Right lobe of liver (tissue), 6 donors: ENCODE measurements around the gene CTCFL. TPM values are rescaled to one million over a fixed set of nuclear protein-coding genes. Genes with fewer than 3 reads are reported as not detected.

Experiments used
- ATAC-seq, 4 donors: fragments of 200-7000 bp; cut with Tn5 transposase; one replicate each; pipeline ENCODE4 v1.9.1; 2020; ENCODE audit warnings: mild to moderate bottlenecking in 4 of 4, moderate library complexity in 4 of 4
- DNase-seq, 3 donors: peaks; one replicate each; pipeline ENCODE4 v3.0.0-alpha.2; 2020
- H3K27ac ChIP-seq, 3 donors: fragments of 200-600 bp; one replicate each; pipeline ENCODE4 v1.8.0; 2022
- H3K27me3 ChIP-seq, 2 donors: fragments of 200-600 bp; one replicate each; pipeline ENCODE4 v1.8.0; 2022
- H3K36me3 ChIP-seq, 4 donors: fragments of 200-600 bp; sonication (generic) in 1 of 4; one replicate each; pipeline versions ENCODE4 v1.5.1 to v1.8.0; 2017 to 2022; ENCODE audit warnings: control low read depth in 1 of 4
- H3K4me1 ChIP-seq, 4 donors: fragments of 200-600 bp; sonication (generic) in 1 of 4; one replicate each; pipeline versions ENCODE4 v1.5.1 to v1.8.0; 2017 to 2022; ENCODE audit warnings: control low read depth in 1 of 4
- H3K4me3 ChIP-seq, 3 donors: fragments of 200-600 bp; one replicate each; pipeline ENCODE4 v1.8.0; 2022
- H3K9me3 ChIP-seq, 4 donors: fragments of 200-600 bp; sonication (generic) in 1 of 4; one replicate each; pipeline versions ENCODE4 v1.5.1 to v1.8.0; 2017 to 2022; ENCODE audit warnings: control low read depth in 1 of 4
- CTCF ChIP-seq, 4 donors: fragments of 200-600 bp in 3 of 4; fragments of 450-650 bp in 1 of 4; IDR thresholded peaks; one replicate each; pipeline versions ENCODE4 v1.5.1 to v1.8.0; 2016 to 2022; ENCODE audit warnings: antibody characterized with exemption in 4 of 4, mild to moderate bottlenecking in 2 of 4
- POLR2A ChIP-seq: fragments of 450-650 bp; IDR thresholded peaks from one replicate; pipeline ENCODE4 v1.6.1; 2017; ENCODE audit warnings: antibody characterized with exemption, mild to moderate bottlenecking
- WGBS: methylation state at CpG from one replicate; pipeline ENCODE4 v1.1.6; 2018; ENCODE audit warnings: low coverage, low lambda C conversion rate; ENCODE audit not compliant: insufficient coverage; ENCODE audit errors: missing lambda C conversion rate; 5-methylcytosine and 5-hydroxymethylcytosine counted together
- intact Hi-C, 2 donors: fragments of 100-400 bp; cut with DNase I; formaldehyde crosslinking; loops; one replicate each; pipeline versions ENCODE4 v1.11.2 to v1.14.1; 2022
- total RNA-seq, 6 experiments: library from RNA; depleted of rRNA in 2 of 6; stranded (reverse); fragments of >200 nt in 2 of 6; fragmentation: NEBNext Ultra II Directional in 3 of 6; extraction: Animal tissue kit (Norgen Biotek cat#: 25700) in 3 of 6; gene quantifications; one replicate each; pipeline versions ENCODE4 v1.1.0 to v1.2.4, GENCODE V29; 2016 to 2023
- donor health status: DM: no; HTN: yes; CAD: no.
- donor health status: DM: no; HTN: no; CAD: no.
- donor health status: DM: no; HTN: no; CAD: no.
- donor health status: DM: no; HTN: yes; CAD: no.
- donor health status: DM: no; HTN: yes; CAD: no.

The CTCFL gene
- total RNA-seq, 6 experiments from 2014 or later: 0.09 to 0.50 (median 0.33) TPM; not detected in 2

GRCh38 chr20:57523782-57524181 is 1.2 kb downstream of the CTCFL start:
- Histone ChIP-seq H3K27me3 (no peaks in the 10 kb centered on the region), H3K4me3 (no peak overlapping the region), H3K27ac (no peak overlapping the region), H3K36me3 (no peaks in the 10 kb centered on the region), H3K9me3 (no peaks in the 10 kb centered on the region), H3K4me1 (peaks cover 0 to 18% (median 1%) of the 10 kb centered on the region in 4 donors)
- ATAC-seq (no peak), DNase-seq (no peak)
- no peak for TF ChIP-seq CTCF (IDR thresholded peaks at IDR 0.05)
- TF ChIP-seq POLR2A: no peak
- WGBS: 89% methylated on average over 9 of the region's 11 CpGs
- intact Hi-C loops: loop anchor here in 1 of 2 donors (10.0 kb wide), 1 partner anchor 681 kb away; no protein-coding TSS in a partner anchor

GRCh38 chr20:57522380-57523140 is 2.4 kb downstream of the CTCFL start:
- H3K4me3 ChIP-seq: no peak overlapping the region
- H3K27ac ChIP-seq: no peak overlapping the region
- no peak for DNase-seq
- H3K4me1 ChIP-seq: peaks cover 0 to 8% (median 0%) of the 10 kb centered on the region in 4 donors
- intact Hi-C loops: loop anchor here in 1 of 2 donors (10.0 kb wide), 1 partner anchor 682 kb away; no protein-coding TSS in a partner anchor
- no peak for ATAC-seq
- no peaks in the 10 kb centered on the region for H3K9me3 ChIP-seq
- H3K27me3 ChIP-seq: no peaks in the 10 kb centered on the region
- TF ChIP-seq POLR2A (no peak), CTCF (IDR thresholded peaks at IDR 0.05) (no peak)
- WGBS: 68% methylated on average over 5 of the region's 5 CpGs
- H3K36me3 ChIP-seq: no peaks in the 10 kb centered on the region

- 69% methylated on average over 5 of the region's 5 CpGs for WGBS
- ATAC-seq (no peak), DNase-seq (no peak)
- Histone ChIP-seq H3K4me3 (no peak overlapping the region), H3K9me3 (no peaks in the 10 kb centered on the region), H3K36me3 (no peaks in the 10 kb centered on the region), H3K4me1 (no peaks in the 10 kb centered on the region), H3K27me3 (no peaks in the 10 kb centered on the region), H3K27ac (no peak overlapping the region)
- TF ChIP-seq POLR2A (no peak), CTCF (IDR thresholded peaks at IDR 0.05) (no peak)
- intact Hi-C loops: loop anchor here in 1 of 2 donors (5.0 to 10.0 kb wide), 2 partner anchors 74 to 697 kb away; no protein-coding TSS in a partner anchor
These were observed 7.0 kb downstream of the CTCFL start for GRCh38 chr20:57517904-57518303.

- no peak overlapping the region for H3K4me3 ChIP-seq
- TF ChIP-seq POLR2A (no peak), CTCF (IDR thresholded peaks at IDR 0.05) (peak; percentile 76 to 86 (median 79))
- H3K27me3 ChIP-seq: no peaks in the 10 kb centered on the region
- no peaks in the 10 kb centered on the region for H3K4me1 ChIP-seq
- DNase-seq: peak; percentile 63 to 77 (median 74)
- no peaks in the 10 kb centered on the region for H3K9me3 ChIP-seq
- peak; percentile 92 to 97 (median 94) for ATAC-seq
- intact Hi-C loops: loop anchor here (5.0 to 10.0 kb wide), 2 partner anchors 83 to 700 kb away; no protein-coding TSS in a partner anchor
- H3K36me3 ChIP-seq: no peaks in the 10 kb centered on the region
- WGBS: 12% methylated on average over 9 of the region's 17 CpGs
- H3K27ac ChIP-seq: no peak overlapping the region
These were observed 10.6 kb downstream of the CTCFL start for GRCh38 chr20:57514273-57514751.
